Suprapubic skin (tissue), 4 donors: ENCODE measurements around the gene SIVA1.

ENCODE experiments used
- EP300 ChIP-seq: sonication (generic); formaldehyde crosslinking; IDR thresholded peaks from one replicate; pipeline ENCODE4 v1.6.1; 2017; ENCODE audit warnings: antibody characterized with exemption
- POLR2A ChIP-seq, 2 donors: fragments of 450-650 bp; IDR thresholded peaks; one replicate each; pipeline ENCODE4 v1.6.1; 2017; ENCODE audit warnings: antibody characterized with exemption in 2 of 2, mild to moderate bottlenecking in 2 of 2, moderate library complexity in 2 of 2
- POLR2AphosphoS5 ChIP-seq, 3 donors: sonication (generic); formaldehyde crosslinking; IDR thresholded peaks; one replicate each; pipeline ENCODE4 v1.6.1; 2017; ENCODE audit warnings: antibody characterized with exemption in 3 of 3
- TF ChIP-seq, protein P1 (sequence below), 2 donors: fragments of 200-600 bp in 1 of 2; fragments of 450-650 bp in 1 of 2; sonication (generic) in 1 of 2; IDR thresholded peaks; one replicate each; pipeline ENCODE4 v1.5.1; 2016 to 2019; ENCODE audit warnings: antibody characterized with exemption in 2 of 2, mild to moderate bottlenecking in 1 of 2, moderate library complexity in 1 of 2

DNA sequence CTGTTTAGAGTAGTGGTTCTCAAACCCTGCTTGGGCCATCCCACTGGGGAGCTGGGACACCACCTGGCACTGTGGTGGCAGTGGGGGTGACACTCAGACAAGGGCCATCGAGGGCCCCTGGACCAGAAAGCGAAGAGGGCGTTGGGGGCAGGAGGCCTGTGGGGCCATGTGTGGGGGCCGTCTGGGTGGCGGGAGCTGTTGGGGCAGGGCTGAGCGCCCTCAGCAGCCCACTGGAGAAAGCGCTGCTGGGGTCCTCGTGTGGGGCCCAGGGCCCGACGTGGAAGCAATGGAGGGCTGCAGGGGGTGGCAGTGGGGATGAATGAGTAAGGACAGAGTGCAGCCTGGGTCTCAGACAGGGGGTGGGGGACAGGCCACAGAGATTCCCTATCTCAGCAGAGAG lies 34.8 kb upstream of the SIVA1 start:
- TF ChIP-seq, protein P1, sequence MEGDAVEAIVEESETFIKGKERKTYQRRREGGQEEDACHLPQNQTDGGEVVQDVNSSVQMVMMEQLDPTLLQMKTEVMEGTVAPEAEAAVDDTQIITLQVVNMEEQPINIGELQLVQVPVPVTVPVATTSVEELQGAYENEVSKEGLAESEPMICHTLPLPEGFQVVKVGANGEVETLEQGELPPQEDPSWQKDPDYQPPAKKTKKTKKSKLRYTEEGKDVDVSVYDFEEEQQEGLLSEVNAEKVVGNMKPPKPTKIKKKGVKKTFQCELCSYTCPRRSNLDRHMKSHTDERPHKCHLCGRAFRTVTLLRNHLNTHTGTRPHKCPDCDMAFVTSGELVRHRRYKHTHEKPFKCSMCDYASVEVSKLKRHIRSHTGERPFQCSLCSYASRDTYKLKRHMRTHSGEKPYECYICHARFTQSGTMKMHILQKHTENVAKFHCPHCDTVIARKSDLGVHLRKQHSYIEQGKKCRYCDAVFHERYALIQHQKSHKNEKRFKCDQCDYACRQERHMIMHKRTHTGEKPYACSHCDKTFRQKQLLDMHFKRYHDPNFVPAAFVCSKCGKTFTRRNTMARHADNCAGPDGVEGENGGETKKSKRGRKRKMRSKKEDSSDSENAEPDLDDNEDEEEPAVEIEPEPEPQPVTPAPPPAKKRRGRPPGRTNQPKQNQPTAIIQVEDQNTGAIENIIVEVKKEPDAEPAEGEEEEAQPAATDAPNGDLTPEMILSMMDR (IDR thresholded peaks at IDR 0.05) = no peak
- no peak for TF ChIP-seq POLR2A (IDR thresholded peaks at IDR 0.05)
- no peak for TF ChIP-seq EP300
- TF ChIP-seq POLR2AphosphoS5 (IDR thresholded peaks at IDR 0.05) = no peak
